Prostate gland (tissue), 2 donors: ENCODE measurements around the gene MMP23B. TPM values are rescaled to one million over a fixed set of nuclear protein-coding genes. Genes with fewer than 3 reads are reported as not detected.

Experiments used
- DNase-seq: peaks from one replicate; pipeline ENCODE4 v3.0.0-alpha.2; 2019; ENCODE audit warnings: low spot score
- H3K27ac ChIP-seq, 2 donors: fragments of 200-600 bp; sonication (generic); 2 replicates each; pipeline ENCODE4 v1.5.1; 2017 to 2019
- H3K27me3 ChIP-seq: fragments of 200-600 bp; sonication (generic); replicated peaks from 2 replicates; pipeline ENCODE4 v1.5.1; 2019; ENCODE audit not compliant: insufficient read depth
- H3K36me3 ChIP-seq, 2 donors: fragments of 200-600 bp; sonication (generic); 1 replicate in 1 of 2; 2 replicates in 1 of 2; pipeline versions ENCODE4 v1.5.1 to v1.8.1; 2017 to 2019
- H3K4me1 ChIP-seq: fragments of 200-600 bp; sonication (generic); replicated peaks from 2 replicates; pipeline ENCODE4 v1.5.1; 2019
- H3K4me3 ChIP-seq, 2 donors: fragments of 200-600 bp; sonication (generic); 2 replicates each; pipeline ENCODE4 v1.5.1; 2017 to 2019
- H3K9me3 ChIP-seq: fragments of 200-600 bp; sonication (generic); 2 replicates; pipeline ENCODE4 v1.5.1; 2017
- CTCF ChIP-seq, 4 experiments: fragments of 200-600 bp in 2 of 4; fragments of 450-650 bp in 2 of 4; sonication (generic) in 2 of 4; IDR thresholded peaks; 1 replicate in 3 of 4; 2 replicates in 1 of 4; pipeline ENCODE4 v1.5.1; 2016 to 2019; ENCODE audit warnings: antibody characterized with exemption in 4 of 4, mild to moderate bottlenecking in 2 of 4, moderate library complexity in 2 of 4
- POLR2A ChIP-seq: fragments of 450-650 bp; IDR thresholded peaks from one replicate; pipeline ENCODE4 v1.6.1; 2016; ENCODE audit warnings: antibody characterized with exemption, mild to moderate bottlenecking
- POLR2AphosphoS5 ChIP-seq: sonication (generic); formaldehyde crosslinking; IDR thresholded peaks from one replicate; pipeline ENCODE4 v1.6.1; 2017; ENCODE audit warnings: antibody characterized with exemption
- WGBS: methylation state at CpG from one replicate; pipeline ENCODE4 v1.1.5; 2018; 5-methylcytosine and 5-hydroxymethylcytosine counted together
- intact Hi-C: fragments of 100-400 bp; cut with DNase I; formaldehyde crosslinking; loops from one replicate; pipeline ENCODE4 v1.14.2; 2022
- total RNA-seq, 2 donors: library from RNA; depleted of rRNA; stranded (reverse); fragments of >200 nt; gene quantifications; one replicate each; pipeline ENCODE4 v1.1.0, GENCODE V29; 2016

MMP23B gene
- total RNA-seq, 2 donors from 2014 or later = 4.4 to 55.4 TPM

- Histone ChIP-seq H3K27ac (no peak overlapping the region), H3K36me3 (no peaks in the 10 kb centered on the region), H3K27me3 (no peaks in the 10 kb centered on the region), H3K4me1 (no peaks in the 10 kb centered on the region), H3K4me3 (no peak overlapping the region), H3K9me3 (no peaks in the 10 kb centered on the region)
- intact Hi-C loops = loop anchor here (10.0 kb wide), 1 partner anchor 49 kb away; no protein-coding TSS in a partner anchor
- WGBS = 94% methylated on average over 8 of the region's 8 CpGs
- no peak for DNase-seq
- TF ChIP-seq POLR2AphosphoS5 = no peak
- TF ChIP-seq POLR2A = no peak
These were observed 6.2 kb upstream of the MMP23B start for GRCh38 chr1:1625824-1626206.

GRCh38 chr1:1626207-1627141 is 5.5 kb upstream of the MMP23B start:
- intact Hi-C loops = loop anchor here (10.0 kb wide), 1 partner anchor 48 kb away; no protein-coding TSS in a partner anchor
- DNase-seq = no peak
- H3K4me3 ChIP-seq = no peak overlapping the region
- no peaks in the 10 kb centered on the region for H3K4me1 ChIP-seq
- no peaks in the 10 kb centered on the region for H3K9me3 ChIP-seq
- no peaks in the 10 kb centered on the region for H3K36me3 ChIP-seq
- 96% methylated on average over 30 of the region's 48 CpGs for WGBS
- no peak overlapping the region for H3K27ac ChIP-seq
- peaks cover 2% of the 10 kb centered on the region for H3K27me3 ChIP-seq
- TF ChIP-seq CTCF (IDR thresholded peaks at IDR 0.05) = no peak
- TF ChIP-seq POLR2AphosphoS5 = no peak
- TF ChIP-seq POLR2A = no peak

- no peak overlapping the region for H3K27ac ChIP-seq
- H3K4me1 ChIP-seq = no peaks in the 10 kb centered on the region
- 74% methylated on average over 25 of the region's 37 CpGs for WGBS
- no peaks in the 10 kb centered on the region for H3K9me3 ChIP-seq
- peaks cover 9% of the 10 kb centered on the region for H3K27me3 ChIP-seq
- intact Hi-C loops = loop anchor here (10.0 kb wide), 1 partner anchor 47 kb away; no protein-coding TSS in a partner anchor
- no peaks in the 10 kb centered on the region for H3K36me3 ChIP-seq
- no peak overlapping the region for H3K4me3 ChIP-seq
- no peak for TF ChIP-seq POLR2A
- TF ChIP-seq CTCF (IDR thresholded peaks at IDR 0.05) = no peak
- no peak for TF ChIP-seq POLR2AphosphoS5
- no peak for DNase-seq
These were observed 4.6 kb upstream of the MMP23B start for GRCh38 chr1:1627261-1627828.

- H3K27ac ChIP-seq = no peak overlapping the region
- no peaks in the 10 kb centered on the region for H3K36me3 ChIP-seq
- DNase-seq = no peak
- intact Hi-C loops = loop anchor here (10.0 kb wide), 1 partner anchor 47 kb away; no protein-coding TSS in a partner anchor
- H3K4me1 ChIP-seq = no peaks in the 10 kb centered on the region
- no peaks in the 10 kb centered on the region for H3K9me3 ChIP-seq
- H3K4me3 ChIP-seq = no peak overlapping the region
- peaks cover 9% of the 10 kb centered on the region for H3K27me3 ChIP-seq
- 93% methylated on average over 52 of the region's 53 CpGs for WGBS
- TF ChIP-seq CTCF (IDR thresholded peaks at IDR 0.05) (no peak), POLR2AphosphoS5 (no peak), POLR2A (no peak)
These were observed 3.9 kb upstream of the MMP23B start for GRCh38 chr1:1627829-1628753.
